Measurements from ENCODE around the gene ECT2L. TPM values are rescaled to one million over a fixed set of nuclear protein-coding genes. Genes with fewer than 3 reads are reported as not detected.

The ECT2L gene
- total RNA-seq, 2 donors from 2014 or later: not detected

GRCh38 chr6:138818496-138819194 is 22.8 kb downstream of the ECT2L start:
- Histone ChIP-seq H3K27me3 (ENCODE audit: control insufficient read depth, insufficient read depth, low read length, poor library complexity, severe bottlenecking) (peaks cover 12% of the 10 kb centered on the region), H3K4me1 (ENCODE audit: control insufficient read depth, insufficient read depth, low read length) (no peaks in the 10 kb centered on the region), H3K9ac (ENCODE audit: extremely low read depth, low read length, poor library complexity, severe bottlenecking) (no peak overlapping the region), H3K9me3 (ENCODE audit: control insufficient read depth, low read length) (no peaks in the 10 kb centered on the region), H3K4me3 (ENCODE audit: low read length) (no peak overlapping the region), H3K27ac (ENCODE audit: low read depth, low read length) (no peak overlapping the region), H3K36me3 (ENCODE audit: control insufficient read depth, insufficient read depth, low read length) (no peaks in the 10 kb centered on the region)
- Mint-ChIP-seq H3K4me1 (peaks cover 13% of the 10 kb centered on the region), H3K4me3 (no peak overlapping the region), H3K27ac (peak overlapping the region; percentile 54), H3K27me3 (ENCODE audit: insufficient read depth) (peaks cover 22% of the 10 kb centered on the region), H3K36me3 (ENCODE audit: low read depth) (no peaks in the 10 kb centered on the region), H3K9me3 (no peaks in the 10 kb centered on the region)
- DNase-seq: peak; percentile 49
- WGBS, 2 experiments (ENCODE audit: insufficient coverage in 1 of 2, insufficient read length in 1 of 2): 90 to 93% methylated on average over 8 to 10 of the region's 10 CpGs
- no peak for TF ChIP-seq CTCF (conservative IDR thresholded peaks at IDR 0.05)

- no peak for TF ChIP-seq CTCF (conservative IDR thresholded peaks at IDR 0.05)
- Mint-ChIP-seq H3K4me1 (peaks cover 13% of the 10 kb centered on the region), H3K36me3 (ENCODE audit: low read depth) (no peaks in the 10 kb centered on the region), H3K27ac (no peak overlapping the region), H3K9me3 (peaks cover under 1% of the 10 kb centered on the region), H3K4me3 (no peak overlapping the region), H3K27me3 (ENCODE audit: insufficient read depth) (peaks cover 9% of the 10 kb centered on the region)
- Histone ChIP-seq H3K4me3 (ENCODE audit: low read length) (no peak overlapping the region), H3K9ac (ENCODE audit: extremely low read depth, low read length, poor library complexity, severe bottlenecking) (no peak overlapping the region), H3K9me3 (ENCODE audit: control insufficient read depth, low read length) (no peaks in the 10 kb centered on the region), H3K4me1 (ENCODE audit: control insufficient read depth, insufficient read depth, low read length) (no peaks in the 10 kb centered on the region), H3K27ac (ENCODE audit: low read depth, low read length) (no peak overlapping the region), H3K36me3 (ENCODE audit: control insufficient read depth, insufficient read depth, low read length) (no peaks in the 10 kb centered on the region), H3K27me3 (ENCODE audit: control insufficient read depth, insufficient read depth, low read length, poor library complexity, severe bottlenecking) (no peaks in the 10 kb centered on the region)
- DNase-seq: no peak
- WGBS, 2 experiments (ENCODE audit: insufficient coverage in 1 of 2, insufficient read length in 1 of 2): 87 to 88% methylated on average over 2 to 4 of the region's 4 CpGs
These were observed 25.6 kb downstream of the ECT2L start for GRCh38 chr6:138821519-138821918.

DNA sequence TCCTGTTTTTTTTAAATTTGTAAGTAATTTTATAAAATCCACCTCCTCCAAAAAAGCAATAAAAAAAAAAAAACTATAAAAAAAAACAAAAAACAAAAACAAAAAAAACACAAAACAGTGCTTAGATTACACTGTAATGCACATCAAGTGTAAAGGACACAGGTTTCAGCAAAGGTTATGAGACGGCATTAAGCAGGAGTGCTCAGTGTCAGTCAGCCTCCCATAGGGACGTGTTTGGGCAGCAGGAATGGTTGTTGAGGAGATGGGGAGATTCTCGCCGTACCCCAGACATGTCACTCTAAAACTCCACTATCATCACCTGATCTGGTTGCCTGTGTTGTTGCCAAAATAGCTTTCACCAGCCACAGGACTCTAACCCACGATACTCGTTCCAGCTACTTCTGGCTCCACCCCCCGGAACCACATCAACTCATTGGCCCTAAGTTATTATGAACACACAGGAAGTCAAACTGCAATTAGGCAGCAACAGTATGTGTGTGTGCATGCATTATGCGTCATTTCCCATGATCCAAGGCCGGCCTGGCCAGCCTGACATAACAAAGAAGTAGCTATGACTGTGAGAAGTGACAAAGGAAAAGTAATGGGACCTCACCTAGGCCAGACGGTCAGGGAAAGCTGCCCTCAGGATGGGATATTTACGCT is 28.7 kb downstream of the ECT2L start:
- Mint-ChIP-seq H3K9me3 (peaks cover 8% of the 10 kb centered on the region), H3K4me1 (no peaks in the 10 kb centered on the region), H3K4me3 (no peak overlapping the region), H3K27me3 (ENCODE audit: insufficient read depth) (peaks cover 9% of the 10 kb centered on the region), H3K36me3 (ENCODE audit: low read depth) (no peaks in the 10 kb centered on the region), H3K27ac (peak overlapping the region; percentile 27)
- Histone ChIP-seq H3K4me1 (ENCODE audit: control insufficient read depth, insufficient read depth, low read length) (no peaks in the 10 kb centered on the region), H3K9me3 (ENCODE audit: control insufficient read depth, low read length) (no peaks in the 10 kb centered on the region), H3K27ac (ENCODE audit: low read depth, low read length) (no peak overlapping the region), H3K36me3 (ENCODE audit: control insufficient read depth, insufficient read depth, low read length) (no peaks in the 10 kb centered on the region), H3K9ac (ENCODE audit: extremely low read depth, low read length, poor library complexity, severe bottlenecking) (no peak overlapping the region), H3K27me3 (ENCODE audit: control insufficient read depth, insufficient read depth, low read length, poor library complexity, severe bottlenecking) (no peaks in the 10 kb centered on the region), H3K4me3 (ENCODE audit: low read length) (no peak overlapping the region)
- TF ChIP-seq CTCF (conservative IDR thresholded peaks at IDR 0.05): no peak
- DNase-seq: peak; percentile 48
- WGBS, 2 experiments (ENCODE audit: insufficient coverage in 1 of 2, insufficient read length in 1 of 2): 86 to 95% methylated on average over 10 to 11 of the region's 11 CpGs
